GM12865 (cell line): ENCODE data around the gene ESPL1.

Source experiments
- DNase-seq: peaks from one replicate; pipeline ENCODE4 v3.0.0; 2010; ENCODE audit warnings: low read depth
- H3K4me3 ChIP-seq: 2 replicates; pipeline ENCODE4 v1.5.1; 2011; ENCODE audit warnings: mild to moderate bottlenecking, low read depth, low read length, control low read depth
- TF ChIP-seq, protein P1 (sequence below): IDR thresholded peaks from 2 replicates; pipeline ENCODE4 v1.5.1; 2011; ENCODE audit warnings: low read length, control low read depth, low read depth, inconsistent platforms; ENCODE audit not compliant: insufficient read depth; ENCODE audit errors: missing control alignments

The ESPL1 gene

GRCh38 chr12:53338017-53338416, 69.9 kb downstream of the ESPL1 start:
- TF ChIP-seq, protein P1, sequence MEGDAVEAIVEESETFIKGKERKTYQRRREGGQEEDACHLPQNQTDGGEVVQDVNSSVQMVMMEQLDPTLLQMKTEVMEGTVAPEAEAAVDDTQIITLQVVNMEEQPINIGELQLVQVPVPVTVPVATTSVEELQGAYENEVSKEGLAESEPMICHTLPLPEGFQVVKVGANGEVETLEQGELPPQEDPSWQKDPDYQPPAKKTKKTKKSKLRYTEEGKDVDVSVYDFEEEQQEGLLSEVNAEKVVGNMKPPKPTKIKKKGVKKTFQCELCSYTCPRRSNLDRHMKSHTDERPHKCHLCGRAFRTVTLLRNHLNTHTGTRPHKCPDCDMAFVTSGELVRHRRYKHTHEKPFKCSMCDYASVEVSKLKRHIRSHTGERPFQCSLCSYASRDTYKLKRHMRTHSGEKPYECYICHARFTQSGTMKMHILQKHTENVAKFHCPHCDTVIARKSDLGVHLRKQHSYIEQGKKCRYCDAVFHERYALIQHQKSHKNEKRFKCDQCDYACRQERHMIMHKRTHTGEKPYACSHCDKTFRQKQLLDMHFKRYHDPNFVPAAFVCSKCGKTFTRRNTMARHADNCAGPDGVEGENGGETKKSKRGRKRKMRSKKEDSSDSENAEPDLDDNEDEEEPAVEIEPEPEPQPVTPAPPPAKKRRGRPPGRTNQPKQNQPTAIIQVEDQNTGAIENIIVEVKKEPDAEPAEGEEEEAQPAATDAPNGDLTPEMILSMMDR = no peak
- H3K4me3 ChIP-seq = no peak overlapping the region
- no peak for DNase-seq

DNA sequence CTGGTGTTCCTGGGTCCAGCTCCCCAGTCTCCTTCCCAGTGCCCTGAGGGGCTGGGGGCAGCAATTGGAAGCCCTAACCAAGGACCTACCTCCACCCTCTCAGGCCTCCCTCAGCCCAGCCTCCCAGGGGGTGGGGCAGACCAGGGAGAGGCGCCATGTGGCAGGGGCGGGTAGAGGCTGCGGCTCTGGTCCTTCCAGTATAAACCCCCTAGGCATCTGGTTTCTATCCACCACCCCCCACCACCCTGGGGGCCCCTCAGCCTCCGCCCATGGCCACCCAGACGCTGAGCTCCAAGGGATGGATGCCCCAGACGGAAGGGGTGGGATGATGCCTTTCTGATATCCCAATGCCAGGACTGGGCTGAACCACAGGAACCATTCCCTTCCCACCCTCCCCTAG, 70.8 kb downstream of the ESPL1 start:
- no peak for DNase-seq
- TF ChIP-seq, protein P1 = no peak
- H3K4me3 ChIP-seq = no peak overlapping the region

GRCh38 chr12:53340398-53340797, 72.3 kb downstream of the ESPL1 start:
- DNase-seq = no peak
- TF ChIP-seq, protein P1 = no peak
- H3K4me3 ChIP-seq = no peak overlapping the region
